HT-29 (cell line): ENCODE results near the gene MTOR. TPM values are rescaled to one million over a fixed set of nuclear protein-coding genes. Genes with fewer than 3 reads are reported as not detected.
A peak's percentile ranks its signal among the peaks of the same experiment; 100 is the strongest.

Experiments
- DNase-seq: peaks from one replicate; pipeline ENCODE4 v3.0.0-alpha.2; 2015; ENCODE audit warnings: low spot score
- small RNA-seq: library from RNA; depleted of rRNA; stranded (forward); fragments of <200 nt; gene quantifications from one replicate; pipeline ENCODE3, GENCODE V24; 2014
- total RNA-seq: library from RNA; depleted of rRNA; stranded (reverse); fragments of >200 nt; shearing (Covaris generic); gene quantifications from 2 replicates; pipeline ENCODE4 v1.2.3, GENCODE V29; 2014; rRNA removed

MTOR gene
- total RNA-seq, 1 experiment from 2014 or later, result 38.0 TPM

DNA sequence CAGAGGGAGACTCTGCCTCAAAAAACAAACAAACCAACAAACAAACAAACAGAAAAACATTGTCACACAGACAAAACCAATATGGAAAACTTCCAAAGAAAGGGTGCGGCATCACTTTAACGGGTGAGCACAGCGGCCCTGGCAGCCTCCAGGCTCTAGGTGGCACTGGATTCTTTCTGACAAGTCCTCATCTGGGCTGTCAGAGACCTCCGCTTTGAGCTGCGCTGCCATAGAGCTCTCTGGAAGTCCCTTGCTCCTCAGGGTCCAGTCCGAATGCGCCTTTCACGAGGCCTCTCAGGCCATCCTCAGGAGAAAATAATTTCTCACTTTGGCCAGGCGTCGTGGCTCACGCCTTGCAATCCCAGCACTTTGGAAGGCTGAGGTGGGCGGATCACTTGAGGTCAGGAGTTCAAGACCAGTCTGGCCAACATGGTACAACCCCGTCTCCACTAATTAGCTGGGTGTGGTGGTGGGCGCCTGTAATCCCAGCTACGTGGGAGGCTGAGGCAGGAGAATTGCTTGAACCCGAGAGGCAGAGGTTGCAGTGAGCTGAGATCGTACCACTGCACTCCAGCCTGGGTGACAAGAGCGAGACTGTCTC, 198.3 kb downstream of the MTOR start:
- DNase-seq, result peak; percentile 23

DNA sequence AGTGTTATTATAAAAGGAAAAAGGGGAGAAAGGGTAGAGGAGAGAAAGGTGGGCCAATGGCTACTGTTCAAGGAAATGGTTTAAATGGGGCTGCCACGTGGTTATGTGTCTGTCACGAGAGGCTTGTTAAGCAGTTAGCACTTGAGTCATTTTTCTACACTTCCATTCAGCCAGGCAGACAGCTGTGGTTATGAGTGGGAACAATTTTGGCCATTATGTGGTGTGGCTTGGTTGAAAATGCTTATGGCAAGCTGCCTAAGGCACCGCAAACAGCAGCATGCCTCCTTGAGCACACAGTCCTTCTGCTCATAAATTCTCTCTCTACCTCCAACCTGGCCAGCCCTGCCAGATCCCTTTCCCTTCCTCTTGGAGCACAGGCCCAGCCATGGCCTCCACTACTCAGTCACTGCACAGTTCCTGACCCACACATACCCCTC, 199.4 kb downstream of the MTOR start:
- DNase-seq, result no peak

- DNase-seq, result no peak
Observed at GRCh38 chr1:11061652-11062365, 200.5 kb downstream of the MTOR start.

DNA sequence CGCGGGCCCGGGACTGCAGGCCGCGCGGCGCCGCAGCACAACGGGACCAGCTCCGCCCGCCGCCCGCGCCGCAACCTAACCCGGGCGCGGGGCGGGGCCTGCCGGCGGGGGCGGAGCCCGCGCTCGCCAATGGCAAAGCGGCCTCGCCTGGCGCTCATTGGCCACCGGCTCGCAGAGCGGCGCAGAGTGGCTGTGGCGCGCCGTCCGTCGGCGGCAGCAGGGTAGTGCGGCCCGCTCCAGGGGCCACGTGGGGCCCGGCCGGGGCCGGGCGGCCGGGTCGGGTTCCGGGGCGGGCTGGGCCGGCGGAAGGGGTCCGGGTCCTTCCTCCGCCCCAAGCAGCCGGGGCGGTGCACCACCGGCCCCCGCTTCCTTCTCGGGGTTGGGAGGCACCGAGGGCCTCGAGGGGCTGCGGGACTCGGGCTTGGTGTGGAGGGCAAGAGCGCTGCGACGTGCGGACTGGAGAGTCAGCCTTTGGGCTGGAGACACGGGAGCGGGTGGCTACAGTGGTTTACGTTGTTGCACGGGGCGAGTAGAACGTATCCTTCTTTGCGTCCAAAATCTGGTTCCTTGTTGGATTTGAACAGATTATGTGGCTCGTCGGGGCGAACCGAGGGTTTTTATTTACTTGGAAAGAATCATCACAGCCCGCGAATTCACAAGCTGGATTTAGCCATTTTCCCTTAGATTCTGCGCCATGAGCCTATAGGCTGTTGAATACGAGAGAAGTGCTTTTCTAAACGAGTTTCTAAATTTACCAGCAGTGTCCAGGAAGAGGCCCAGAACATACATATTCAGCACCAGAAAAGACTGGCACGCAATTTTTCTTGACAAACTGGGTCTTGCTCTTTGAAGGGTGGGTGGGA, 202.2 kb downstream of the MTOR start, which contains the start of gene SRM:
SRM (minus strand) TSS at position 51 of the 863 bp plus-strand sequence. CDS start 75 bp downstream, outside the sequence.
- DNase-seq, result peak; percentile 92

DNA sequence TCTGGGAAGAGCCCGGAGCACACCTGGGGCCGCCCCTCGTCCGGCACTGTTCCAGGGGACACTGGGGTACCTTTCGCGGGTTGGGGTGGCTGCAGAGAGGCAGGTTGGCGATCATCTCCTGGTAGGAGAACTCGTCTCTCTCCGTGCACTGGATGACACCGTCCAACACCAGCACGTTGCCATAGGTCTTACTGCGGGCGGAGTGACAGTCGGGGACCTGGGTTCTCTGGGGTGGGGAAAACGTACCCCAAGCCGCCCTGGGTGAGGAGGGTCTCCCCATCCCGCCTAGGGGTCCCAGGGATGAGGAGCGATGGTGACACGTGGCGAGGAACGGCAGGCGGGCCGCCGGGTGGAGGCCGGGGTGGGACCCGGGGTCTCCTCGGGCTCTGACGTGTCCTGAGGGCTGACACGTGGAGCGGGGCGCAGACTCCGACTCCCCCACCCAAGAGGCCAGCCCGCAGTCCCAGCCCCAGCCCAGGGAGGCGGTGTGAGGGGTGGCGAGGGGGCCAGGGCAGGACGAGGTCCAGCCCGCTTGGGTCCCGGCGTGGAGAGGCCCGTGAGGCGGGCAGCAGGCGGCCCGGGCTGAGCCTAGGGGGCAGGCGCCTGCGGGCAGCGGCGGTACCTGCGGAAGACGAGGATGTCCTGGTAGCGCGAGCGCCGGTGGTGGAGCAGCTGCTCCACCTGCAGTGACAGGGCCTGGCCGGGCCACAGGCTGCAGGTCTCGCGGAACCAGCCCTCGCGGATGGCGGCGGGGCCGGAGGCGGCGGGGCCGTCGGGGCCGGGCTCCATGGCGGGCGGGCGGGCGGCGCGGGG, 203.0 kb downstream of the MTOR start:
- DNase-seq, result peak; percentile 30

- DNase-seq, result no peak
Observed at GRCh38 chr1:11058595-11059154, 203.7 kb downstream of the MTOR start.

- DNase-seq, result no peak
Observed at GRCh38 chr1:11058026-11058425, 204.3 kb downstream of the MTOR start.

DNA sequence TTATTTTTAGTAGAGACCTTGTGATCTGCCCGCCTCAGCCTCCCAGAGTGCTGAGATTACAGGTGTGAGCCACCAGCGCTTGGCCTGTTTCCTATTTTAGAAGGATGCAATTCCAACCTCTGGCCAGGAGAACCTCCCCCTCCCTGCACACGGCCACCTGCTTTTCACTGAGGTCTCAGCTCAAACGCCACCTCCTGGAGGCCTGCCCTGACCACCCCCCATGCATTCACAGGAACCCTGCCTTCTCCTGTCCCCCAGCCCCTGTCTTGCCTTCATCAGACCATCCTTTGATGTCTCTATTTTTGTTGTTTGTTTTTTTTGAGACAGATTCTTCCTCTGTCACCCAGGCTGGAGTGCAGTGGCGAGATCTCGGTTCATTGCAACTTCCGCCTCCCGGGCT, 204.9 kb downstream of the MTOR start:
- DNase-seq, result no peak

Small RNAs within 50 kb of the gene (small RNA-seq; reads per million reads assigned to genes)
- not detected for gene RNU6-291P
- not detected for gene RNU6-537P
- not detected for gene RPL39P6

Other genes with a start within 250 kb of the MTOR start
- 55.7 and 59.7 TPM in 2 replicates for gene TARDBP, start 249.9 kb downstream of the MTOR start, total RNA-seq
- gene MASP2, start 215.3 kb downstream of the MTOR start, total RNA-seq, result 0.18 TPM in 1 of 2 replicates, not detected in the other
- gene SRM, start 202.5 kb downstream of the MTOR start, total RNA-seq, result 46.6 and 70.7 TPM in 2 replicates
- 47.6 and 50.5 TPM in 2 replicates for gene EXOSC10, start 162.7 kb downstream of the MTOR start, total RNA-seq
- gene ANGPTL7, start 73.2 kb downstream of the MTOR start, total RNA-seq, result not detected in 2 replicates
- 15.9 and 18.1 TPM in 2 replicates for gene UBIAD1, start 10.6 kb upstream of the MTOR start, total RNA-seq
- gene DISP3, start 216.6 kb upstream of the MTOR start, total RNA-seq, result 0.05 and 0.60 TPM in 2 replicates